Fibroblast of skin of left quadriceps (primary cell): ENCODE measurements around the gene TAL2.

Experiments
- DNase-seq, 2 experiments: peaks; one replicate each; pipeline ENCODE4 v3.0.0-alpha.2; 2013; ENCODE audit warnings: low read depth in 2 of 2

The TAL2 gene

GRCh38 chr9:105710638-105711037, 48.4 kb downstream of the TAL2 start:
- DNase-seq: no peak

GRCh38 chr9:105711867-105712266, 49.6 kb downstream of the TAL2 start:
- no peak for DNase-seq

- DNase-seq: no peak
Observed at GRCh38 chr9:105712297-105712696, 50.0 kb downstream of the TAL2 start.
